Adrenal gland (tissue), 12 donors: ENCODE data around the gene APLNR. TPM values are rescaled to one million over a fixed set of nuclear protein-coding genes. Genes with fewer than 3 reads are reported as not detected.

Experiments
- DNase-seq, 7 donors: peaks; one replicate each; pipeline ENCODE4 v3.0.0-alpha.2; 2019 to 2020
- H3K27ac ChIP-seq, 5 donors: fragments of 200-600 bp; sonication (generic) in 4 of 5; 1 replicate in 3 of 5; 2 replicates in 2 of 5; pipeline versions ENCODE4 v1.5.1 to v1.8.0; 2016 to 2020; ENCODE audit warnings: mild to moderate bottlenecking in 1 of 5
- H3K27me3 ChIP-seq: fragments of 200-600 bp; 2 replicates; pipeline ENCODE4 v1.8.0; 2021
- H3K36me3 ChIP-seq, 2 donors: fragments of 200-600 bp; replicated peaks in 1 of 2; 1 replicate in 1 of 2; 2 replicates in 1 of 2; pipeline versions ENCODE4 v1.5.1 to v1.8.0; 2018 to 2022
- H3K4me1 ChIP-seq, 2 donors: fragments of 200-600 bp; replicated peaks in 1 of 2; 1 replicate in 1 of 2; 2 replicates in 1 of 2; pipeline versions ENCODE4 v1.5.1 to v1.8.0; 2018 to 2021
- H3K4me3 ChIP-seq, 4 donors: fragments of 200-600 bp; sonication (generic) in 3 of 4; one replicate each; pipeline ENCODE4 v1.5.1; 2016 to 2018
- H3K9me3 ChIP-seq, 3 donors: fragments of 200-600 bp; sonication (generic) in 1 of 3; replicated peaks in 1 of 3; 1 replicate in 2 of 3; 2 replicates in 1 of 3; pipeline versions ENCODE4 v1.5.1 to v1.8.0; 2016 to 2021
- POLR2A ChIP-seq, 2 donors: fragments of 450-650 bp; IDR thresholded peaks; one replicate each; pipeline ENCODE4 v1.6.1; 2017; ENCODE audit warnings: antibody characterized with exemption in 2 of 2, mild to moderate bottlenecking in 2 of 2, moderate library complexity in 1 of 2
- WGBS, 4 donors: extraction: QIAGEN DNeasy Blood & Tissue Kit in 2 of 4; methylation state at CpG; one replicate each; pipeline versions ENCODE4 v1.1.5 to v1.1.7; 2013 to 2017; 5-methylcytosine and 5-hydroxymethylcytosine counted together
- intact Hi-C, 2 donors: fragments of 100-400 bp; cut with DNase I; formaldehyde crosslinking; loops; one replicate each; pipeline versions ENCODE4 v1.14.1 to v1.15.0; 2022 to 2023
- polyA plus RNA-seq, 3 donors: library from polyadenylated mRNA; stranded (reverse); fragments of 200-250 nt in 2 of 3; fragments of 350-450 nt in 1 of 3; fragmentation: Illumina TruSeq in 1 of 3; extraction: RNeasy Lipid Tissue Mini Kit (QIAGEN cat#74804) in 1 of 3; gene quantifications; one replicate each; pipeline ENCODE4 v1.2.3, GENCODE V29; 2013 to 2014
- total RNA-seq, 9 donors: library from RNA; depleted of rRNA in 4 of 9; stranded (reverse); fragments of >200 nt in 4 of 9; fragments of 120-200 nt in 1 of 9; fragmentation: NEBNext Ultra II Directional in 1 of 9; extraction: Animal tissue kit (Norgen Biotek cat#: 25700) in 1 of 9; gene quantifications; one replicate each; pipeline versions ENCODE4 v1.1.0 to v1.2.4, GENCODE V29; 2013 to 2023
- TF ChIP-seq, protein P1 (sequence below), 6 experiments: fragments of 450-650 bp in 4 of 6; fragments of 200-600 bp in 2 of 6; sonication (generic) in 1 of 6; IDR thresholded peaks; 1 replicate in 5 of 6; 2 replicates in 1 of 6; pipeline versions ENCODE4 v1.5.1 to v1.8.0; 2016 to 2021; ENCODE audit warnings: antibody characterized with exemption in 6 of 6, mild to moderate bottlenecking in 2 of 6, moderate library complexity in 1 of 6
- donor health status: healthy with polysubstance abuse.
- donor health status: Bipolar disorder and iron deficiency.
- donor health status: DM: yes; HTN: yes; CAD: no.
- donor health status: DM: no; HTN: no; CAD: no.
- donor health status: DM: no; HTN: no; CAD: no.
- donor health status: DM: yes; HTN: yes; CAD: no.

Gene APLNR
- total and polyA plus RNA-seq, 12 donors, result 1.1 to 30.1 (median 5.0) TPM

DNA sequence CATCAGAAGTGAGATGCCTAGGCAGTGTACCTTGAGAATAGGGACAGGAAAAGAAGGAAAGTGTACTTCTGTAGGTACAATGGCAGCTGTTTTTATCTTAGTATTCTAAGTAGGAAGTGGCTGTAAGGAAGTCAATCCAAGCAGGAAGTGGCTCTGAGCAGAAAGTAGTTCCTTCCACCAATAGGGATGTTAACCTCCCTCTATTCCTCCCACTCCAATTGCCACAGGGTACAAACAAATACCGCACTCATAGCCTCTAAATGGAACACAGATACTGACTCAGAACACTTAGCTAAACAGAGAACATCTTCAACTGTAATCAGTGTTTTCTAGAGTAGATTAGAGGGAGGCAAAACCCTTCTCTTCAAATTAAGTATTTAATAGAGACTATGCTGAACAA, 44.7 kb downstream of the APLNR start:
- H3K27me3 ChIP-seq, result peaks cover 5% of the 10 kb centered on the region
- DNase-seq, result no peak
- H3K9me3 ChIP-seq, result no peaks in the 10 kb centered on the region
- no peak overlapping the region for H3K27ac ChIP-seq
- H3K4me3 ChIP-seq, result no peak overlapping the region
- H3K4me1 ChIP-seq, result no peaks in the 10 kb centered on the region
- intact Hi-C loops, result no loop called here
- WGBS, 4 donors, result 50 to 75% (median 59%) methylated on average over 1 of the region's 1 CpG
- no peaks in the 10 kb centered on the region for H3K36me3 ChIP-seq
- TF ChIP-seq POLR2A (IDR thresholded peaks at IDR 0.05), result no peak
- TF ChIP-seq, protein P1, sequence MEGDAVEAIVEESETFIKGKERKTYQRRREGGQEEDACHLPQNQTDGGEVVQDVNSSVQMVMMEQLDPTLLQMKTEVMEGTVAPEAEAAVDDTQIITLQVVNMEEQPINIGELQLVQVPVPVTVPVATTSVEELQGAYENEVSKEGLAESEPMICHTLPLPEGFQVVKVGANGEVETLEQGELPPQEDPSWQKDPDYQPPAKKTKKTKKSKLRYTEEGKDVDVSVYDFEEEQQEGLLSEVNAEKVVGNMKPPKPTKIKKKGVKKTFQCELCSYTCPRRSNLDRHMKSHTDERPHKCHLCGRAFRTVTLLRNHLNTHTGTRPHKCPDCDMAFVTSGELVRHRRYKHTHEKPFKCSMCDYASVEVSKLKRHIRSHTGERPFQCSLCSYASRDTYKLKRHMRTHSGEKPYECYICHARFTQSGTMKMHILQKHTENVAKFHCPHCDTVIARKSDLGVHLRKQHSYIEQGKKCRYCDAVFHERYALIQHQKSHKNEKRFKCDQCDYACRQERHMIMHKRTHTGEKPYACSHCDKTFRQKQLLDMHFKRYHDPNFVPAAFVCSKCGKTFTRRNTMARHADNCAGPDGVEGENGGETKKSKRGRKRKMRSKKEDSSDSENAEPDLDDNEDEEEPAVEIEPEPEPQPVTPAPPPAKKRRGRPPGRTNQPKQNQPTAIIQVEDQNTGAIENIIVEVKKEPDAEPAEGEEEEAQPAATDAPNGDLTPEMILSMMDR (IDR thresholded peaks at IDR 0.05), result no peak

DNA sequence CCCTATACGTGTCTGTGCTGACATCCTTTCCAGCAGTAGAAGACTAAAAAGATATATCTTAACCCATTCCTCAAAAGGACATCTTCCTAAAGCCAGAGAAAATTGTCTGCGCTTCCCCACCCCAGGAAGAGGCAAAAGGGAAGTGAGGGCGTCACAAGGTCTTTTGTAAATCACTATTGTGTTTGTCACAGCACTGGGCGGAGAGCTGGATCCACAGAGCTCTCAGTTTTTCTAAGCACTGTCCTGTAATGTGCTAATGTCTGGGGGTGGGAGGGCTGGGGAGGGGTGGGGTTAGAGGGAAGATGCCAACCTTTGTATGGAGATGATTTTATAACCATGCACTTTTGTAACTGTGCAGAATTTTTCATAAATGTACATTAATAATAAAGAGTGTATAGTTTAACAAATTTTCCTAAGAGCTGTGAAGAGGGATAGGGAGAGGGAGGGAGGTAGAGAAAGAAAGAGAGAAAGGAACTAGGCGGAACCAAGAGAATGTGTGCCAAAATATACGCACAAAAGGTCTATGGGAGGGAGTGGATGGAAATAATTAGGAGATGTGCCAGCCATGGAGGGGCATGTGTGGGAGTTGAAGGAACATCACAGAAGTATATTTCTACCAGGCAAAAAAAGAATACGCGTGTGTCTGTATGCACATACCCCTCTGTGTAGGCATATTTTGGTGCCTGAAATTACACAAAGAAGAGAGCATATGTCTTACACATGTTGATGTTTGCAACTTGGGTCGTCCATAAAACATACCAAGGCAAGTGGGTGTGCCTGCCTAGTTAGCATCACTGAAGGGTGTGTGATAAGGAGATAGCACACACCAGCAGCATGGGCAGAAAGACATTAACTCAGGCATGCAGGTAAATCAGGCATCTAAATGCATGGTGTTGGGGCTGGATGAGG, 45.5 kb downstream of the APLNR start:
- Histone ChIP-seq H3K9me3 (no peaks in the 10 kb centered on the region), H3K27ac (no peak overlapping the region), H3K27me3 (peaks cover 5% of the 10 kb centered on the region), H3K36me3 (no peaks in the 10 kb centered on the region), H3K4me3 (no peak overlapping the region), H3K4me1 (no peaks in the 10 kb centered on the region)
- TF ChIP-seq, protein P1 (IDR thresholded peaks at IDR 0.05), result no peak
- no peak for TF ChIP-seq POLR2A (IDR thresholded peaks at IDR 0.05)
- DNase-seq, result no peak
- 60 to 63% (median 62%) methylated on average over 9 of the region's 9 CpGs for WGBS, 4 donors
- intact Hi-C loops, result no loop called here

DNA sequence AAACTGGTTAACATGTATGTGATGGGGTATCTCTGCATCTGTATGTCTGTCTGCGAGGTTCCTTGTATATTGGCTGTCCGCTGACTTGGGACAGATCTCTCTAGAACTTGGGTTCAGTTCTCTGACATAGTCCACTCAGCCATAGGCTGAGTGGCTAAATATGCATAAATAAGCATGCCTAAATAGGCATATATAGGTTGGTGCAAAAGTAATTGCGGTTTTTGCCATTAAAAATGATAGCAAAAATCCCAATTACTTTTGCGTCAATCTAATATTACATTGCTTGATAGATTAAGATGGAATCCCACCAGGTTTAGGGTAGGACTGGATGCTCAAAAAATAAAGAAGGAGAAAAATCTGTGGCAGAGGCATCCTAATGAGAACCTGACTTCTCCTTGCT, 46.5 kb downstream of the APLNR start:
- Histone ChIP-seq H3K4me3 (no peak overlapping the region), H3K27ac (no peak overlapping the region), H3K9me3 (no peaks in the 10 kb centered on the region), H3K27me3 (peaks cover 5% of the 10 kb centered on the region), H3K36me3 (no peaks in the 10 kb centered on the region), H3K4me1 (no peaks in the 10 kb centered on the region)
- no peak for DNase-seq
- intact Hi-C loops, result no loop called here
- TF ChIP-seq, protein P1 (IDR thresholded peaks at IDR 0.05), result no peak
- TF ChIP-seq POLR2A (IDR thresholded peaks at IDR 0.05), result no peak
- 89 to 92% (median 91%) methylated on average over 4 of the region's 4 CpGs for WGBS, 4 donors

Other genes starting within 250 kb of the APLNR start
- not detected for gene OR5AK2, start 248.3 kb downstream of the APLNR start, total RNA-seq
- gene OR5AK2, start 248.3 kb downstream of the APLNR start, polyA plus RNA-seq, result not detected
- 1 to 10 TPM in 1 of 9 donors, under 1 TPM in 7, not detected in 1; 0.25 to 1.1 (median 0.57) TPM for gene LRRC55, start 55.3 kb downstream of the APLNR start, total RNA-seq
- under 1 TPM; 0.08 to 0.59 (median 0.17) TPM for gene LRRC55, start 55.3 kb downstream of the APLNR start, polyA plus RNA-seq
- 100 to 1,000 TPM in 7 of 9 donors, 10 to 100 TPM in 2; 24.5 to 203 (median 136) TPM for gene TNKS1BP1, start 87.7 kb upstream of the APLNR start, total RNA-seq
- gene TNKS1BP1, start 87.7 kb upstream of the APLNR start, polyA plus RNA-seq, result 100 to 1,000 TPM; 113 to 338 (median 209) TPM
- 10 to 100 TPM; 37.4 to 68.3 (median 59.0) TPM for gene SSRP1, start 98.6 kb upstream of the APLNR start, total RNA-seq
- gene SSRP1, start 98.6 kb upstream of the APLNR start, polyA plus RNA-seq, result 100 to 1,000 TPM in 1 of 3 donors, 10 to 100 TPM in 2; 25.3 to 106 (median 31.0) TPM
- gene P2RX3, start 101.1 kb upstream of the APLNR start, total RNA-seq, result 1 to 10 TPM in 4 of 9 donors, under 1 TPM in 4, not detected in 1; 0.11 to 2.5 (median 0.97) TPM
- gene P2RX3, start 101.1 kb upstream of the APLNR start, polyA plus RNA-seq, result under 1 TPM in 2 of 3 donors, not detected in 1; 0.13 to 0.66 TPM
- gene PRG3, start 143.9 kb upstream of the APLNR start, total RNA-seq, result not detected
- gene PRG3, start 143.9 kb upstream of the APLNR start, polyA plus RNA-seq, result not detected
- gene PRG2, start 153.4 kb upstream of the APLNR start, total RNA-seq, result under 1 TPM in 2 of 9 donors, not detected in 7; 0.27 to 0.28 TPM
- under 1 TPM in 2 of 3 donors, not detected in 1; 0.24 to 0.97 TPM for gene PRG2, start 153.4 kb upstream of the APLNR start, polyA plus RNA-seq
- 10 to 100 TPM; 14.0 to 72.7 (median 31.4) TPM for gene SLC43A3, start 189.9 kb upstream of the APLNR start, total RNA-seq
- 10 to 100 TPM; 20.7 to 36.1 (median 23.2) TPM for gene SLC43A3, start 189.9 kb upstream of the APLNR start, polyA plus RNA-seq
- 1 to 10 TPM in 3 of 9 donors, under 1 TPM in 4, not detected in 2; 0.24 to 2.1 (median 0.71) TPM for gene RTN4RL2, start 223.3 kb upstream of the APLNR start, total RNA-seq
- 1 to 10 TPM in 1 of 3 donors, under 1 TPM in 1, not detected in 1; 0.56 to 1.0 TPM for gene RTN4RL2, start 223.3 kb upstream of the APLNR start, polyA plus RNA-seq